Daoy (cell line): Measurements from ENCODE around the gene GFI1B. TPM values are rescaled to one million over a fixed set of nuclear protein-coding genes. Genes with fewer than 3 reads are reported as not detected.

Source experiments
- DNase-seq: peaks from one replicate; pipeline ENCODE4 v3.0.0-alpha.2; 2015; ENCODE audit warnings: low read depth
- total RNA-seq: library from RNA; depleted of rRNA; stranded (reverse); fragments of >200 nt; shearing (Covaris generic); gene quantifications from 2 replicates; pipeline ENCODE4 v1.2.3, GENCODE V29; 2014; rRNA removed

The GFI1B gene
- not detected in 2 replicates for total RNA-seq

DNA sequence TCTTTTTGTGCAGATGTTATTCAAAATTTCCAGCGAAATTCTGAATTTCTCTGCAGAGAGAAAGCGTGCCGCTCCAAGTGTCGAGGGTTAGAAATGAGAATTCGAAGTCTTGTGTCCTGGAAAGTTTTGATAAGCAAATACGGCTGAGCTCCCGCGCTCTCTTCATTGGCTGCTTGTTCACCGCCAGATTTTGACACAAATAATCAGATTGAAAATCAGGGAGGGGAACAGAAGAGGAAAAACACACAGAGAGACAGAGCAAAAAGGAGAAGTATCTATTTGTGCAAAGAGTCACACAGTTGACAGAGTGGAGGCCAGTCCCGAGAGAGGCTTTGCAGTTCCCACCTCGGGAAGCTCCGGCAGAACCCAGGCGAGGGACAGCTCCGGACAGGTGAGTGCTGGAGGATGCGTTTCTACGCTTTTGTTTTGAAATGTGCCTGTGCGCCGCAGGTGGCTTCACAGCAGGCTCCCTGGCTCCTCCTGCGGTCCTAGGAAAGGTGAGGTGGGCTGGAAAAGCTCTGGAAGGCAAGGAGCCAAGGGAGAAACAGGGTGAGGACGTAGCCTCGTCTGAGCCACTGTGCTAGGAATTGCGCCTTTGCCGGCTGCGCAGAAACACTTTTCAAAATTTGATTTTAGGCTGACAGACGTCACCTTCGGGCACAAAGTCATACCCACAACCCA, at the start of gene GFI1B:
Gene GFI1B (plus strand): TSS at position 244 of the 681 bp plus-strand sequence. CDS start 7,985 bp downstream, outside the sequence.
- DNase-seq: no peak

- no peak for DNase-seq
These were observed 47.2 kb upstream of the GFI1B start for GRCh38 chr9:132931178-132931735.

GRCh38 chr9:132935026-132935425, 43.5 kb upstream of the GFI1B start:
- DNase-seq: no peak

GRCh38 chr9:132937463-132937901, 41.0 kb upstream of the GFI1B start:
- no peak for DNase-seq

GRCh38 chr9:132939169-132939568, 39.3 kb upstream of the GFI1B start:
- DNase-seq: no peak

DNA sequence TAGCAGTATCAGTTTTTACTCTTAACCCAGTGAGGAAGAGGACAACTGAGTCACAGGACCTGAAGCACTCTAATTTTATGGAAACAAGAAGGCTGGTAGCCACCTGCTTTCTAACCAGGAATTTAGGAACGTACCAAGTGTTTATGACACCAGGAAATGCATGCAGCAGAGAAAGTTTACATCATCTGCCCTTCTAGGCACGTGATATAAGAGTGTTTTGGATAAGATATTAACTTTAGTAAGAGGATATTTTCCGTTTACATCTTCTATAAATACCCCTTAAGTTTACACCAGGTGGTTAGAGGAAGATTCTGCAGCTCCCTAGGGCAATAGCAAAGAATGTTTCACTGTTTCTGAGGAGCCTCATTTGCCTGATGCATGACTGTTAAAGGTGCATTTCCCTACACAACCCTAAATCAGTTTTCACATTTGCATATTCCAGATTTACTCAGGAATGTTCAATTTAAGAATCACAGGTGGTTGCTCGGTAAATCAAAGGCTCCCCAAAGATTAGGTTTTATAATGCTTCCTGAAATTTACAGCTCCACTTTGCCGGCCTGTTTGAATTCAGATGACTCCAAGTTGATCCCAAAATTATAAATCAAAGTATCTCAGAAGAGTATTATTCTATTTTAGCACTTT, 35.8 kb upstream of the GFI1B start:
- DNase-seq: no peak

GRCh38 chr9:132943651-132944293, 34.7 kb upstream of the GFI1B start:
- DNase-seq: no peak

DNA sequence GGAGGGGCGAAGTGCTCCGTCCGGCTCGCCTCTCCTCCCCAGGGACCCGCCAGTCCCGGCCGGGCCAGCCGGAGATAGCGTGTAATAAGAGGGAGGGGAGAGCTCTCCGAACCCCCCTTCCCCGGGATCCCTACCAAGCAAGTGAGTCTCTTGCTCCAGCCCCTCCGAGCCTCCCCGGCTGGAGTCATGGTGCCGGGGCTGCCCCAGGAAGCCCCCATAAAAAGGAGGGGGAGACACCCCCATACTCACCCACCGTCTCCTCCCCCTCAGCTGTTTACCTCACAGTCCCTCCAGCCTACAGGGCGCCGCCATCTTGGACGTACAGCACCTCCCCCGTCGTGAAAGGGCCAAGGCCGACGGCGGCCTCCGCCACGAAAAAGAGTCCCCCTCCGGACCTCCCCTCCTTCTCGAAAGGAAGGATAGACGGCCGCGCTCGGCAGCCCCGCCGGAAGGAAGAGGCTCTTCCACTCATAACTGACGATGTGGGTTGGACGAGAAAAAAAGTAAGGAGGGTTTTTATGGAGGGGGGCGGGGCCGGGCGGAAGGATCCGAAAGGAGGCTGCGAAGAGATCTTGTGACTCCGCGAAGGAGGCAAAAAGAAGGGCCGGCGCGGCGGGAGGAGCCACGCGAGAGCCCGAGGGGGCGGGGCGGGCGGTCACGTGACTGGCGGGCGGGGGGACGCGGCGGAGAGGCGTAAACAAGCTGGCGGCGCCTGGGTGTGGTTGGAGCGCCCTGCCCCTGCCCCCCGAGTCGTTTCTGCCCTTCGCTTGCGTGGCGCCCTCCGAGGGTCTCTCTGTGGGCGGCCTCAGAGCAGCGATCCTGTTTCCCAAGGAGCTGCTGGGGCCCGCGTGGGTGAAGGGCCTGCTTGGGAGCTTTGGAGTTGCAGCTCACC, 34.0 kb upstream of the GFI1B start, which contains the start of gene TSC1:
Gene TSC1 (minus strand): TSS at position 323 of the 892 bp plus-strand sequence. CDS start 15,744 bp downstream, outside the sequence.
- peak; percentile 97 for DNase-seq

DNA sequence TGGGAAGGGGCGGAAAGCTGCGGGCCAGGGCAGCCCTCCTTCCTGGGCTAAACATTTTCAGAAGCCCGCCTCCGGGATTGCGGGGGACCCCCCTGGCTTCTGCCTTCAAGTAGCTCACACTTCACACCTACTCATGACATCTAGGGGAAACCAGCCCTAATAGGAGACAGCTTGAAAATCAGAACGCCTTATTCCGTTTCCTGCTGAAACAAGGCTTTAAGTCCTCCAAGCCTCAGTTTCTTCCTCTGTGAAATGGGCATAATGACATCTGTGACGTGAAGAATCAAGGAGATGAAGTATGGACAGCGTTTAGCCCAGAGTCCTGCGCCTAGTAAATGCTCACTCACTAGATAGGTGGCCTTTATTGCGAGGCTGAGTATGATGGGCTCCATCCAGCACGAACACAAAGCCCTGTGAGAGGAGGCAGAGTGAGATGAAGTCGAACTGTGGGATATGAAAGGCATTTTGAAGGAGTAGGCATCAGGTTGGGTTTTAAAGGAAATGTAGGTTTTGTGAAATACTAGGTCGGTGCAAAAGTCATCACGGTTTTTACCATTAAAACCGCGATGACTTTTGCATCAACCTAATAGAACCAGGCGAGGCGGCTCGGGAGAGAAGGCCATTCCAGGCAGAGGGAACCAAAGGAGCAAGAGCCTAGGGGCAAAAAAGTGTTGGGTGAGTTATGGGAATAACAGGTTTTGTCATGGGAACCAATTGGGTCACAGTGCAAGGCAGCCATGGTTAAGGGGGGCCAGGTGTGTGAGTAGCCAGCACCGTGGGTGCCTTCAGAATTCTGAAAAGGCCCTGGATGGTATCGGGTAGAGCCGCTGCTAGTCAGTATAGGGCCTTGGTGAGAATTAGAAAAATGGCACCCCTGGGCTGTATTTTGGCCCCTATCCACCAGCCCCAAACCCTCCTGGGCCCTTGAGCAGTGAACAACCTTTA, 33.0 kb upstream of the GFI1B start:
- no peak for DNase-seq

GRCh38 chr9:132946211-132946610, 32.3 kb upstream of the GFI1B start:
- DNase-seq: peak; percentile 26

- peak; percentile 90 for DNase-seq
These were observed 31.7 kb upstream of the GFI1B start for GRCh38 chr9:132946631-132947295.

DNA sequence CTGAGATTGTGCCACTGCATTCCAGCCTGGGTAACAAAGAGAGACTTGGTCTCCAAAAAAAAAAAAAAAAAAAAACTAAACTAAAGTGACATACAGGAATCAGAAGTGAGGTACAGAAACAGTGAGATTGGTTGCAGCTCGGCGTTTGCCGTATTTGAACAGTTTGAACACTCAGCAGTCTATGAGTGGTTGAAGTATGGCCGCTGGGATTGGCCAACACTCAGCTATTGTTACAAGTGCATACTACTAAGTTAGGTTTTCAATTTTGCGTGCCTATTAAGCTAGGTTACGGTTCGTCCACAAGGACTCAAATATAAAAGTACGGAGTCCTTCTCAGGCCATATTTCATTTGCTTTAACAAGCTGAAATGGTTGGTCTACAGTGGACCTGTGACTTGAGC, 30.7 kb upstream of the GFI1B start:
- DNase-seq: no peak

- DNase-seq: no peak
These were observed 29.9 kb upstream of the GFI1B start for GRCh38 chr9:132948482-132949050.

- DNase-seq: no peak
These were observed 28.8 kb upstream of the GFI1B start for GRCh38 chr9:132949709-132950108.

DNA sequence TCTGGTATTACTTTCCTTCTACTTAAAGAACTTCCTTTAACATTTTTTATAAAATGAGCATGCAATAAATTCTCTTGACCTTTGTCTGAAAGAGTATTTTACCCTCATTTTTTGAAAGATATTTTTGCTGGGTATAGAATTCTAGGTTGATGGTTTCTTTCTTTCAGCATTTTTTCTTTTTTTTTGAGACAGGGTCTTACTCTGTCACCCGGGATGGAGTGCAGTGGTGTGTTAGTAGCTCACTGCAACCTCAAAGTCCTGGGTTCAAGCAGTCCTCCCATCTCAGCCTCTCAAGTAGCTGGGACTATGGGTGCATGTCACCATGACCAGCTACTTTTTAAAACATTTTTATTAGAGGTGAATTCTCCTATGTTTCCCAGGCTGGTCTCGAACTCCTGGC, 23.4 kb upstream of the GFI1B start:
- no peak for DNase-seq

GRCh38 chr9:132955768-132956167, 22.7 kb upstream of the GFI1B start:
- DNase-seq: no peak

GRCh38 chr9:132957805-132958204, 20.7 kb upstream of the GFI1B start:
- no peak for DNase-seq

- DNase-seq: no peak
These were observed 17.5 kb upstream of the GFI1B start for GRCh38 chr9:132961002-132961401.

- no peak for DNase-seq
These were observed 13.0 kb upstream of the GFI1B start for GRCh38 chr9:132965478-132965877.
